ENCODE measurements around the gene LRTM2.

The LRTM2 gene

DNA sequence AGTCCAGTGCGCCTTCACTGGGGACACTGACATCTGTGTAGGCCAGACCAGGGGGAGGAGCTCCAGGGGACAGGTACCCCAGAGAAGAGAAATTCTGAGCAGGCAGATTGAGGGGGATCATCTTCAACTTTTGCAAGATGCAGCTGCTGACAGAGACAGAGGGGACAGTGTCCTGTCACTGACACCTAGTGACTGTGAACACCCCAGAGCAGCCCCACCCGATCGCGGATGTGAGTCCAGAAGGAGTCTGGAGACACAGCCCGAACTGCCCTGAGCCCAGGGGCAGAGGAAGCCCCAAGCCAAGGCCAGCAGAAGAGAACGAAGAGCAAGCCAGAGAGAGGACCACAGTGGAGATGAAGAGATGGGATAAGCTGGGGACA is 21.7 kb upstream of the LRTM2 start:
- DNase-seq, result no peak

DNA sequence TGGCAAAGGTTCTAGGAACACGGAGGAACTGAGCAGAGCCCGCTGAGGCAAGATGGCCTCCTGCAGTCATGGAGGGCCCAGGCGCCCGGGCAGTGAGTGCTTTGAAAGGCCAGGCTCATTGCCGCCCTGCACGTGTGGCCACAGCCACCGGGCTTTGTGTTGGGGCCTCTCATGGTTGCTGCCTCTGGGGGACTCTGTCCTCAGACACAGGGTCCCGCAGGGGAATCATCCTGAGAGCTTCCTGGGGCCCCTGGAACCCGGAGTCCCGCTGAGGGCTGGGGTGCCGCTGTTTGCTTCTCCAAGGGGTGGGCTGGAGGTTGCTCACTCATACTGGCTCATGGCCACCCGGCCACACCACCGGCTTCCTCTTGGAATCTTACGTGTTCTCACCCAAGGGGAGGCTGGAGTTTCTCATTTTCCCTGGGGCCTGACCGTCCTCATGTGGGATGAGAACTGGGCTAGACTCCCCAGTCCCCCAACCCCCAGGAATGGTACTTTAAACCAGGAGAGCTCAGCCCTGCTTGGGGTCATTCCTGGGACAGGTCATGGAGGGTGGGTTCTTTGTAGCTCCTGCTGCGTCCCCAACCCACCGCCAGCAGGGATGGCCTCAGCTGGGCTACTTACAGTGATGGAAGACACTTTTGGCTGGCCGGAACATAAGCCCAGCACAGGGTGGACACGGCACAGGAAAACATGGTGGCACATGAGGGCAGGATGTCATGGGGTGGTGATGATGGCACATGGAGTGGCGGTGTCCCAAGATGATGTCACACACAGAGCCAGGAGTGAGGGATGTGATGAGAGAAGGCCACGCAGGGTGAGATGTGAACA is 21.1 kb upstream of the LRTM2 start:
- DNase-seq, result no peak

DNA sequence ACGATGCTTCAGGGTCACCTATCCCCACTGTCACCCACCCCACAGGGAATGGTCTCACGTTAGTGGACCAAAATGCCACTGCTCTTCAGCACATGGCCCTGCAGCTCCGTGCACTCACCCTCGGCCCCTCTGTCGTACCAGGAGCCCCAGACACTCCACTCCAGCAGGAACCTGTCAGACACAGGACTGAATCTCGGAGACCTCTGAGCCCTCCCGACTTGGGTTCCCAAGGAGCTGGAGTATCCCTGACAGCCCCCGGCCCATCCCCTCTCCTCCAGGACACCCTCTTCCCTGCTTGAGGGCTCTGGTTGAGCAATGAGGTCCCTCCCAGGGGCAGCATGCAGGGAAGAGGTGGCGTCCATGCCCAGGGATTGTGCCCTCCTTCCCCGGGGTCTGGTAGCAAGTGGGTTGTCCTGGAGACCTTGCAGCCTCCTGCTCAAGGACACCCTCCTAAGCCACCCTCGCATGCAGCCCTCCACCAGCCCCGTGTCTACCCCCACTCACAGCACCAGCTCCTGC is 20.4 kb upstream of the LRTM2 start:
- DNase-seq, result no peak

DNA sequence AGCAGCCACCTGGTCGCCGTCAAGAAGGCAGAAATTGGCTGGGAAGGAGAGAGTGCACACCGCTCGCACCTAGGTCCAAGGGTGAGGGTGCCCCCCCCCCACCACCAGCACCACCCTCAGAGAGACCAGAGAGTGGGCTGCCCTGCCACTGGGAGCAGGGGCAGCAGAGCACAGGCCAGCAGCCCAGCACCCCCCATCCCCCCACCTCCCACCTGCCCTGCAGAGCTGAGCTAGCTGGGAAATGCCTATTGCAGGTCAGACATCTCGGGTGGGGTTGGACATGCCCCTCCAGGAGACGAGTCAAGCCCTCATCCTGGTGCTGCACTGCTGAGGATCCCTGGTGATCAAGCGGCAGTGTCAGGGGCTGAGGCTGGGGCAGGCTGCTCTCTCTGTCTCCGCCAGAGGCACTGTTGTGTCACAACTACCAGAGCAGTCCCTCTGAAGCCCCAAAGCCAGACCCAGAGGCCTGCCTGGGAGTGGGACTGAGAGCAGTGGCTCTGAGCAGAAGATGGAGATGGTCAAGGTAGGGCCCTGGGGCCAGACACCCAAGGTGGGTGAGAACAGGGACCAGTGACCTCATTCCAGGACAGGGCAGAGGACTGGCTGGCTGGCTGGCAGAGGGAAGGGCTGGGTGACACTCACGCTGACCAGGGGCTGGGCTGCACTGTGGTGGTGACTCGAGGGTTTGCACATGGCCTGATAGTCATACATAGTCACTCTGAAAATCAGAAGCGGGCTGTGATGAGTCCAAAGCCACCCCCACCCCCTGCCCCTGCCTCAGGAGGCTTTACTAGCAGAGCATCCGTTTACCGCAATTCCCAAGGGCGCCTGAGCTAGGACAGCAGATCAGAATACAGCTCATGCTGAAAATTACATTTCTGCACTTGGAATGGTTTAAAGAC is 19.7 kb upstream of the LRTM2 start:
- no peak for DNase-seq

GRCh38 chr12:1801303-1801975 is 18.9 kb upstream of the LRTM2 start:
- DNase-seq, result no peak

GRCh38 chr12:1803736-1804135 is 16.6 kb upstream of the LRTM2 start:
- DNase-seq, result no peak

DNA sequence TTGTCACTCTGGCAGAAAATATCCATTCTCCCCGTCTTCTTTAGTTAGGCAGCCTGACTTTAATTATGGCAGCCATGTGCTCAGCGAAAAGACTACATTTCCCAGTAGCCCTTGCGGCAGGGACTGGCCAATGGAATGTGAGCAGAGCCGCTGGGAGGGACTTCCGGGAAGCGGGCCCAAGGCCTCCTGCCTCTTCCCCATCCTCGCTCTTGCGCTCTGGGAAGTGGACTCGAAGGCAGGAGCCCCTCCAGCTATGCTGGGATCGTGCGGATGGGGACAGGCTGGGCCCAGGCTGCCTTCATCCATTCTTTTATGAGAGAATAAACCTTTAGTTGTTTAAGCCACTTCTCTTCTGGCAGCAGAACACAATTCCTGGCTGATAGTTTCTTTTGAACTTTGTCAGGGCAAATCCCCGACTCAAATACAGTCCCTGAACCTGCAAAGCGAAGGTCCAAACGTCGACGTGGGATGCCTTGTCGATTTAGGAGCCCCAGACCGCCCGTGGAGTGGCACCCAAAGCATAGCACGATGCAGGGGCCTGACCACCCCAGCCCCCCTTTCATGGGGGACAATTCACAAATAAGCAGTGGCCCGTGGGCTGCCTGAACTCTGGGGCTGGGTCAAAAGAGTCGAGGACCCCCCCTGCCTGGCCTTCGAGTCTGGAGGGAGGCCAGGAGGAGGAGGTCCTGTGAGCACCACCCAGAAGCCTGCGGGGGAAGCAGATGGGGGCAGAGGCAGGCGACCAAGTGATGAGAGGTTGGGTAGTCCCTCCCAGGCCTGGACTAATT is 15.6 kb upstream of the LRTM2 start:
- no peak for DNase-seq

DNA sequence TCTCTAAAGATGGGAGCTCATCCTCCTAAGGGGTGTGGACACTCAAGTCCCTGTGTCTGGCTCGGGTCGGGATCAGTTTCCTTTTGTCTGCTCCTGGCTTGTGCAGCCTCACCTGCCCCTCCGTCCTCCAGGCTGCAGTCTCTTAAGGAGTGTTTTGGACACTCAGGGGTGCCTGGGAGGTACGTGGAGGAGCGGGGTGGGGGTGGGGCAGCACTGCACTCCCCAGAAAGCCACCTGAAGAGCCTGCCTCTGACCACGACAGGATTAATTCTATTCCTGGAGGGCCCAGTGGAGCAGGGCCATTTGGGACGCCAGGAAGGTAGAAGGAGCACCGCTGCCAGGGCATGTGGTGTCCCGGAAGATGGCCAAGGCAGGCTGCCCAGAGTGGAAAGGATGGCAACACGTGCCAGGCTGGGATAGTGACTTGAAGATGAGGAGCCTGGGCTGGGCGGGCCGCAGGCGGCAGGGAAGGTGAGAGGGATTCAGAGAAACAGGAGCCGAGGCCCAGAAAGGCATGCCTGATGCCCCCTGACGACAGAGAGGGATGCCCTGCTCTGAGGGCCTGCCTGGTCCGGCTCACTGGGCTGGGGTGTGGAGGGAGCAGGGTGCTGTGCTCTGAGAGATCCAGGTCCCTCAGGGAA is 14.8 kb upstream of the LRTM2 start:
- DNase-seq, result no peak

DNA sequence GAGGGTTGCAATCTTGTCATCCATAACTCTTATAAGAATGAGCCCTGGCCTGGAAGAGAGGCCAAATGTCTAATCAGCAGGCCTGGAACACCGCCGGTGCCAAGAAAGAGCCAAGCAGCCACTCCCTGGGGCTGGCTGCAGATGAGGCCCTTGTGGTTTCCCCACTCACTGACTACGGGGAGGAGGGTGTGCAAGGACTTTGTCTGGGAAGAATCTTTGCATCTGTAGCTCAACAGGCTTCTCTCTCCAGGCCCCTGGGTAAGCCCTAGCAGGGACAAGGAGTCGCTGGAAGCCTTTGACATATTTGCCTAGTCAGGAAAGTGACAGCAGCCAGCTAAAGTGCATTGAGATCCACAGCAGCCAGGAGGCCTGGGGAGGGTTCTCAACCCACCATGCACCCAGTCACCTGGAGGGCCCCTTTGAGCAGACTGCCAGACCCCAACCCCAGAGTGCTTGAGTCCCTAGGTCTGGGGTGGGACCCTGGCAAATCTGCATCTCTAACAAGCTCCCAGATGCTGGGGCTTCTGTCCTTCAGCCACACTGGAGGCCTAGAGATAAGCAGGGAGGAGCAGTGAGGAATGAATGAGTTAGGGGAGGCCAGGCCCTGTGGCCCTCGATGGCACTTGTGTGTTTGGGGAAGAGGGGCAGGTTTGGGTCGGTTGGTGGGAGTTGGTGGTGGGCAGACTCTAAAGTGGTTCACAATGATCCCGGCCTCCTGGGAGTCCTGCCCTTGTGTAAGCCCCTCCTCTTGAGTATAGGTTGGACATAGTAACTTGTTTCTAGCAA is 13.9 kb upstream of the LRTM2 start:
- DNase-seq, result no peak

DNA sequence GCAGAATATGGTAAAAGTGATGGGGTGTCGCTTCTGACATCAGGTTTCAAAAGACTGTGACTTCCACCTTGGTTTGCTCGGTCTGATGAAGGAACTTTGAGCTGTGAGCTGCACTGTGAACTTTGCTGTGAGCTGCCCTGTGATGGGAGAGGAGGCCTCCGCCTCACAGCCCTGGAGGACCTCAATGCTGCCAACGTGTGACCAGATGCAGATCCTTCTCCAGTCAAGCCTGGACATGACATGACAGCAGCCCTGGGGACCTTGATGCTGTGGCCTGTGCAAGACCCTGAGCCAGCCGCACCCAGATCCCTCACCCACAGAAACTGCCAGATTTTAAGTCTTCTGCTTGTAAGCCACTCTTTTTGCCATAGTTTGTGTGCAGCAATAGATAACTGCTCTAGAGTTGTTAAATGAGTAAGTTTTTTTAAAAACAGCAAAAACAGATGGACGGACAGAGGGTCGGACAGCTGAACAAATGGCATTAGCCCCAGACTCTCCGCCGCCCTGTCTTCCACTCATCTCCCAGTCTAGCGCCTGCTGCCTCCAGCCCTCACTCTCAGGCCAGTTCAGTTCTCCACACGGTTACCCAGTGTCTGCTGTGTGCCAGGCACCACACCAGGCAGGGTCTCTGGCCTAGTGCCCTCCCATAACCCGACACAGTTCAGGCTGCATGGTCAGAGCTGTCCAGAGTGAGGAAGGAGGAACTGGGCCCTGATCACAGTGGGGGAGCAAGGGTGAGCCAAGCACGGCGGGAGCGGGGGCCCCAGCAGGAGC is 13.1 kb upstream of the LRTM2 start:
- no peak for DNase-seq

GRCh38 chr12:1808036-1808797 is 12.1 kb upstream of the LRTM2 start:
- no peak for DNase-seq

- DNase-seq, result peak; percentile 36
Observed at GRCh38 chr12:1808798-1809480, 11.4 kb upstream of the LRTM2 start.

DNA sequence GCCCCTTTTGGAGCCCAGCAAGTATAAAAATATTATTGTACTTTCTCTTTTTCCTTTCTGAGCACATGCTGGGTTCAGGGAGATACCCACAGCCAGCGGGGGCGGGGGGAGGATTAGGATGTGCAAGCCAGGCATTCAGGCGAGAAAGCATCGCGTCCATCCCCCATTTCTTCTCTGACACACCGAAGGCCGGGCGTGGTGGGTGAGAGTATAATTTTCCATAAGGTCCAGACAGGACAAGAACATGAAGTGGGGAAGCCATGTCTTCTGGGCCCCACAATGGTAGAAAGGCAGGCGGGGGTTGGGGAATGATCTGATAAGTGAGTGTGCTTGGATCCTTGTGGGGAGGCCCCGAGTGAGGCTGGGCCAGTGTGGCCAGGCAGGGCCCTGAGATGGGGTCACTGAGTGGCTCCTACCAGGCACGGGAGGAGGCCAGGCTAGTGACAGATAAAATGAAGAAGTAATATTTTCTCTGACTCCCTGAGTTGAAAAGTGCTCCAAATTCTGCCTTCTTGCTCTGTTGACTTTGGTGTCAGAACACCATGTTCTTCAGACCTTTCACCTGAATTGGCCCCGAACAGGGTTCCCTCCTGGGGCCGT is 10.7 kb upstream of the LRTM2 start:
- no peak for DNase-seq

DNA sequence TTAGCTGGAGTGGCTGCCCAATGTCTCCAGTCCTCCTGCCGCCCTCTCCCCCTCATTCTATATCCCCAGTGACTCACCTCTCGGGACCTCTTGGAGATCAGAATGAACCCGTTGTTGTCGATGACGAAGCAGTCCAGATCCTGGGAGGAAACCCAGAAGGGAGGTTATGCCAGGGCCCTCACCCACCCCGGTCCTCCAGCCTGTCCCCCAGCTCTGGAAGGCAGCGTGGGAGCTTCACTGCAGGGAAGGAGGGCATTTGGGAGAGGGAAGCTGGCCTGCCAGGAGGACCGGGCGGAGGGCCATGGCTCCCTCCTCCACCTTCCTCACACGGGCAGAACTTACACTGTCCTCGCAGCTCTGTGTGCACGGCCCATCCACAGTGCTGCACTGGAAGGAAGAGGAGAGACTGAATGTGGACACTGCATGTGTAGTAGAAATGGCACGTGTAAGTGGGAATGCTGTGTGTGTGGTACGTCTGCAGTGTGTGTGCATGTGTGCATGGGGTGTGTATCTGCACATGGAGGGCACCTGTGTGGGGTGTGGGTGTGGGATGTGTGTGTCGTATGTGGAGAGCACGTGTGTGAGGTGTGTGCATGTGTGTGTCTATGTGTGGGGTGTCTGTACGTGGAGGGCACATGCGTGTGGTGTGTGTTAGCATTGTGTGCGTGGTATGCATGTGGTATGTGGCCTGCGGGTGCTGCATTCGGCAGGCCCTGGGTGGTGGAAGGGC is 10.0 kb upstream of the LRTM2 start:
- DNase-seq, result no peak

- DNase-seq, result no peak
Observed at GRCh38 chr12:1810931-1811280, 9.5 kb upstream of the LRTM2 start.

- peak; percentile 87 for DNase-seq
Observed at GRCh38 chr12:1811281-1811947, 9.0 kb upstream of the LRTM2 start.

- no peak for DNase-seq
Observed at GRCh38 chr12:1811948-1812291, 8.4 kb upstream of the LRTM2 start.
